Testis (tissue), 3 donors: ENCODE measurements around the gene LMF2. TPM values are rescaled to one million over a fixed set of nuclear protein-coding genes. Genes with fewer than 3 reads are reported as not detected.

Experiments
- DNase-seq: peaks from one replicate; pipeline ENCODE4 v3.0.0-alpha.2; 2019
- H3K27ac ChIP-seq, 2 donors: fragments of 200-600 bp; sonication (generic); one replicate each; pipeline ENCODE4 v1.5.1; 2019
- H3K27me3 ChIP-seq: fragments of 200-600 bp; sonication (generic); one replicate; pipeline ENCODE4 v1.5.1; 2019
- H3K36me3 ChIP-seq: fragments of 200-600 bp; sonication (generic); one replicate; pipeline ENCODE4 v1.5.1; 2017; ENCODE audit warnings: low read depth; ENCODE audit errors: missing control alignments
- H3K4me1 ChIP-seq: fragments of 200-600 bp; sonication (generic); one replicate; pipeline ENCODE4 v1.5.1; 2019
- H3K4me3 ChIP-seq, 2 donors: fragments of 200-600 bp; sonication (generic); one replicate each; pipeline ENCODE4 v1.5.1; 2017 to 2019
- H3K9me3 ChIP-seq: fragments of 200-600 bp; sonication (generic); one replicate; pipeline ENCODE4 v1.5.1; 2017
- CTCF ChIP-seq, 3 experiments: fragments of 450-650 bp in 2 of 3; fragments of 200-600 bp in 1 of 3; sonication (generic) in 1 of 3; IDR thresholded peaks; one replicate each; pipeline ENCODE4 v1.5.1; 2016 to 2019; ENCODE audit warnings: antibody characterized with exemption in 3 of 3, mild to moderate bottlenecking in 2 of 3, moderate library complexity in 1 of 3
- POLR2A ChIP-seq: fragments of 450-650 bp; IDR thresholded peaks from one replicate; pipeline ENCODE4 v1.6.1; 2017; ENCODE audit warnings: antibody characterized with exemption, mild to moderate bottlenecking, moderate library complexity
- WGBS, 2 donors: methylation state at CpG; one replicate each; pipeline ENCODE4 v1.1.5; 2018; 5-methylcytosine and 5-hydroxymethylcytosine counted together
- intact Hi-C: fragments of 100-400 bp; cut with DNase I; formaldehyde crosslinking; loops from one replicate; pipeline ENCODE4 v1.15.1; 2023; ENCODE audit warnings: low total_unique reads
- polyA plus RNA-seq: library from polyadenylated mRNA; stranded (reverse); fragments of 350-450 nt; fragmentation: Illumina TruSeq; extraction: RNeasy Lipid Tissue Mini Kit (QIAGEN cat#74804); gene quantifications from one replicate; pipeline ENCODE4 v1.2.3, GENCODE V29; 2014; ENCODE audit warnings: low read depth, low replicate concordance; ENCODE audit not compliant: insufficient read depth
- total RNA-seq, 2 donors: library from RNA; depleted of rRNA; stranded (reverse); fragments of >200 nt; gene quantifications; one replicate each; pipeline ENCODE4 v1.2.3, GENCODE V29; 2016

Gene LMF2
- total and polyA plus RNA-seq, 3 donors from 2014 or later, result 59.7 to 109 (median 95.4) TPM

GRCh38 chr22:50456466-50457234 is 50.9 kb downstream of the LMF2 start:
- TF ChIP-seq POLR2A, result no peak
- no peak for TF ChIP-seq CTCF (IDR thresholded peaks at IDR 0.05)
- H3K27ac ChIP-seq, result no peak overlapping the region
- no peaks in the 10 kb centered on the region for H3K27me3 ChIP-seq
- no peaks in the 10 kb centered on the region for H3K36me3 ChIP-seq
- no peak overlapping the region for H3K4me3 ChIP-seq
- H3K4me1 ChIP-seq, result no peaks in the 10 kb centered on the region
- intact Hi-C loops, result no loop called here
- DNase-seq, result no peak
- WGBS, 2 donors, result 85% methylated on average over 20 to 34 of the region's 34 CpGs
- H3K9me3 ChIP-seq, result no peaks in the 10 kb centered on the region

- Histone ChIP-seq H3K36me3 (no peaks in the 10 kb centered on the region), H3K9me3 (no peaks in the 10 kb centered on the region), H3K27ac (no peak overlapping the region), H3K4me1 (no peaks in the 10 kb centered on the region), H3K4me3 (no peak overlapping the region), H3K27me3 (no peaks in the 10 kb centered on the region)
- intact Hi-C loops, result no loop called here
- DNase-seq, result no peak
- WGBS, 2 donors, result 86 to 95% methylated on average over 11 of the region's 11 CpGs
- TF ChIP-seq CTCF (IDR thresholded peaks at IDR 0.05), result no peak
- no peak for TF ChIP-seq POLR2A
Observed at GRCh38 chr22:50456026-50456425, 51.5 kb downstream of the LMF2 start.

DNA sequence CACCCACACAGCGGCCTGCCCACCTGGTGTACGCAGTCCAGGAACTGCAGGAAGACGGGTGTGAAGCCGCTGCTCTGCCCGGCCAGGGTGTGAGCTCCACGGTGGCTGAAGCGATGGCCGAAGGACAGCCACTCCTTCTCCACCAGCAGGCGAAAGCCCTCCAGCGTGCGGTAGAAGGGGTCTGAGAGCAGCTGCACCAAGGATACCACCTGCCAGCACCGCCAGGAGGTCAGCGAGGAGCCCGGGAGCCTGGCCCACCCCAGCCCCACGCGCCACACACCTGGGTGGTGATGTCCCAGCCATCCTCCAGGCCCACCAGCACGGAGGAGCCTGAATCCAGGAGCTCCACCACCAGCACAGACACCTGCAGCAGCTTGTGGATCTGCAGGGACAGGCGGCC is 52.3 kb downstream of the LMF2 start:
- H3K36me3 ChIP-seq, result no peaks in the 10 kb centered on the region
- H3K27ac ChIP-seq, result no peak overlapping the region
- no peak overlapping the region for H3K4me3 ChIP-seq
- no peak for TF ChIP-seq POLR2A
- no peak for TF ChIP-seq CTCF (IDR thresholded peaks at IDR 0.05)
- H3K9me3 ChIP-seq, result no peaks in the 10 kb centered on the region
- no peaks in the 10 kb centered on the region for H3K4me1 ChIP-seq
- intact Hi-C loops, result no loop called here
- no peak for DNase-seq
- no peaks in the 10 kb centered on the region for H3K27me3 ChIP-seq
- 96% methylated on average over 15 of the region's 18 CpGs; no CpG with 5 or more reads in 1 of the 2 donors for WGBS, 2 donors

DNA sequence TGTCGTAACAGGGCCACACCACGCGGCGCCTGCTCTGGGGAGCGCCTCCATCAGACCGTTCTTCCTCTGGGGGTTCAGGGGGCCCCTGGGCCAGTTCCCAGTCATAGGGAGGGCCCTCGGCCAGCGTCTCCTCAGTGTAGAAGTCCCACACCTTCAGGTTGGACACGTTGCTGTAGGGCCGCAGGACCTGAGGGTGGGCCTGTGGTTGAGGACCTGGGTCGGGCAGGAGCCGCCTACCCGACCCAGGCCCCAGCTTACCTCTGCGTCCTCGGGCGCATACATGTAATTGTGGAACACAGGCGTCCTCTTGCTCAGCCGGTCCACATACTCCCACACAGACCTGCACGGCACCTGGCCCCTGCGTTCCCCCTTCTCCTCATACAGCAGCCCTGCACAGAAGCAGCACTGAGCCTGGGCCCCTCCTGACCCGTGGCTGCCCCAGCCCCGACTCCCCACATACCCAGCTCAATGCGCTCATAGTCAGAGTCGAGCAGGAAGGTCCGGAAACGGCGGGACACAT is 52.9 kb downstream of the LMF2 start:
- Histone ChIP-seq H3K27ac (no peak overlapping the region), H3K36me3 (no peaks in the 10 kb centered on the region), H3K4me1 (no peaks in the 10 kb centered on the region), H3K27me3 (no peaks in the 10 kb centered on the region), H3K4me3 (no peak overlapping the region), H3K9me3 (no peaks in the 10 kb centered on the region)
- WGBS, 2 donors, result 90 to 95% methylated on average over 18 to 26 of the region's 27 CpGs
- intact Hi-C loops, result no loop called here
- no peak for TF ChIP-seq POLR2A
- no peak for TF ChIP-seq CTCF (IDR thresholded peaks at IDR 0.05)
- DNase-seq, result no peak

Other genes starting within 250 kb of the LMF2 start
- 10 to 100 TPM; 22.3 to 25.1 TPM for gene MAPK12, start 246.0 kb downstream of the LMF2 start, total RNA-seq
- 9.1 TPM for gene MAPK12, start 246.0 kb downstream of the LMF2 start, polyA plus RNA-seq
- gene MAPK11, start 237.3 kb downstream of the LMF2 start, total RNA-seq, result 10 to 100 TPM in 1 of 2 donors, 1 to 10 TPM in 1; 8.3 to 10.7 TPM
- 6.4 TPM for gene MAPK11, start 237.3 kb downstream of the LMF2 start, polyA plus RNA-seq
- 100 to 1,000 TPM; 219 to 243 TPM for gene PLXNB2, start 200.1 kb downstream of the LMF2 start, total RNA-seq
- 98.0 TPM for gene PLXNB2, start 200.1 kb downstream of the LMF2 start, polyA plus RNA-seq
- 10 to 100 TPM; 17.1 to 18.0 TPM for gene DENND6B, start 180.7 kb downstream of the LMF2 start, total RNA-seq
- gene DENND6B, start 180.7 kb downstream of the LMF2 start, polyA plus RNA-seq, result 22.0 TPM
- 100 to 1,000 TPM; 138 to 142 TPM for gene PPP6R2, start 164.4 kb downstream of the LMF2 start, total RNA-seq
- gene PPP6R2, start 164.4 kb downstream of the LMF2 start, polyA plus RNA-seq, result 123 TPM
- 100 to 1,000 TPM; 201 to 208 TPM for gene SBF1, start 32.7 kb downstream of the LMF2 start, total RNA-seq
- 239 TPM for gene SBF1, start 32.7 kb downstream of the LMF2 start, polyA plus RNA-seq
- 1 to 10 TPM; 1.0 to 1.9 TPM for gene ADM2, start 26.2 kb downstream of the LMF2 start, total RNA-seq
- gene ADM2, start 26.2 kb downstream of the LMF2 start, polyA plus RNA-seq, result 0.99 TPM
- gene MIOX, start 20.8 kb downstream of the LMF2 start, total RNA-seq, result under 1 TPM; 0.24 to 0.25 TPM
- gene MIOX, start 20.8 kb downstream of the LMF2 start, polyA plus RNA-seq, result not detected
- 10 to 100 TPM; 88.5 to 89.2 TPM for gene NCAPH2, start 522 bp upstream of the LMF2 start, total RNA-seq
- 67.4 TPM for gene NCAPH2, start 522 bp upstream of the LMF2 start, polyA plus RNA-seq
- gene SCO2, start 17.9 kb upstream of the LMF2 start, total RNA-seq, result 1 to 10 TPM; 4.1 to 4.8 TPM
- gene SCO2, start 17.9 kb upstream of the LMF2 start, polyA plus RNA-seq, result 1.8 TPM
- 10 to 100 TPM; 12.5 to 15.4 TPM for gene TYMP, start 22.3 kb upstream of the LMF2 start, total RNA-seq
- gene TYMP, start 22.3 kb upstream of the LMF2 start, polyA plus RNA-seq, result 25.9 TPM
- gene KLHDC7B, start 38.2 kb upstream of the LMF2 start, total RNA-seq, result under 1 TPM; 0.24 to 0.93 TPM
- gene KLHDC7B, start 38.2 kb upstream of the LMF2 start, polyA plus RNA-seq, result 0.51 TPM
- gene SYCE3, start 55.2 kb upstream of the LMF2 start, total RNA-seq, result 10 to 100 TPM; 40.4 to 71.9 TPM
- gene SYCE3, start 55.2 kb upstream of the LMF2 start, polyA plus RNA-seq, result 183 TPM
- 100 to 1,000 TPM; 103 to 123 TPM for gene CPT1B, start 70.7 kb upstream of the LMF2 start, total RNA-seq
- 224 TPM for gene CPT1B, start 70.7 kb upstream of the LMF2 start, polyA plus RNA-seq
- gene CHKB, start 75.1 kb upstream of the LMF2 start, total RNA-seq, result 10 to 100 TPM; 89.6 to 98.9 TPM
- 88.4 TPM for gene CHKB, start 75.1 kb upstream of the LMF2 start, polyA plus RNA-seq
- 10 to 100 TPM; 34.9 to 36.9 TPM for gene MAPK8IP2, start 93.1 kb upstream of the LMF2 start, total RNA-seq
- gene MAPK8IP2, start 93.1 kb upstream of the LMF2 start, polyA plus RNA-seq, result 12.7 TPM
- 10 to 100 TPM; 60.9 to 73.5 TPM for gene ARSA, start 120.5 kb upstream of the LMF2 start, total RNA-seq
- 95.9 TPM for gene ARSA, start 120.5 kb upstream of the LMF2 start, polyA plus RNA-seq
- gene SHANK3, start 165.1 kb upstream of the LMF2 start, total RNA-seq, result 10 to 100 TPM; 11.4 to 16.0 TPM
- 6.3 TPM for gene SHANK3, start 165.1 kb upstream of the LMF2 start, polyA plus RNA-seq
- gene ACR, start 230.5 kb upstream of the LMF2 start, total RNA-seq, result 10 to 100 TPM; 49.5 to 88.7 TPM
- gene ACR, start 230.5 kb upstream of the LMF2 start, polyA plus RNA-seq, result 181 TPM